Smooth muscle cell of the brain vasculature (primary cell): ENCODE measurements around the gene CLEC3A.
"Not testable (repeated sequence)": the region's sequence is repeated elsewhere in the genome, so short reads cannot be mapped to it uniquely, and the experiment has no call there.

Experiments used
- DNase-seq: peaks from one replicate; pipeline ENCODE4 v3.0.0-alpha.2; 2012; ENCODE audit warnings: low read depth, low spot score

Gene CLEC3A, protein sequence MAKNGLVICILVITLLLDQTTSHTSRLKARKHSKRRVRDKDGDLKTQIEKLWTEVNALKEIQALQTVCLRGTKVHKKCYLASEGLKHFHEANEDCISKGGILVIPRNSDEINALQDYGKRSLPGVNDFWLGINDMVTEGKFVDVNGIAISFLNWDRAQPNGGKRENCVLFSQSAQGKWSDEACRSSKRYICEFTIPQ

DNA sequence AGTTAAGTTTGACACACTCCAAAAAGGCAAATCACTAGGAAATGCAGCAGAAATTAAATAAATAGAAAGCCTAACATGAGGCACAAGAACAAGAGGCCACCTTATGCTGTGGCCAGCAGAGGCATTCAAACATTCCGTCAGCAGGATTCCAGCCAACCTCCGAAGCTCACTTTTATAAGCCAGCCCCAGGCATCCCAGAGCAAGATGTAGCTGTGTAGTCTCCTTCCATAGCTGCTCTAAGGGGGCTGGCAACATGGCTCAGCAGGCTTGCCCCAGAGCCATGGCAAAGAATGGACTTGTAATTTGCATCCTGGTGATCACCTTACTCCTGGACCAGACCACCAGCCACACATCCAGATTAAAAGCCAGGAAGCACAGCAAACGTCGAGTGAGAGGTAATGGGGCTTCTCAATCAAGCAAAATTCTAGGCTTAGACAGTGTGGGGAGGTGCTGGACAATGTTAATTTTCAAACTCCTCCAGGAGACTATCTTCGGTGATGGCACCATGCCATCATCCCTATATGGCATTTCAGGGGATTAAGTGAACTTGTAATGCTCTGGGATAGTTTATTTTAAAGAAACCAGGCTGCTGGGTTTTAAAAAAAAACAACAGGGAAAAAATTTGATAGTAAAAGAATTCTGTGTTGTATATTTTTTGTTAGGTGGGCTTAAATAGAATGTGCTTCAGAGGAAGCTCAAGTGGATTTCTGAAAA, at the start of gene CLEC3A:
Gene CLEC3A (plus strand): TSS at position 202 of the 714 bp plus-strand sequence. CDS start 79 bp downstream, at position 281.
- no peak for DNase-seq

DNA sequence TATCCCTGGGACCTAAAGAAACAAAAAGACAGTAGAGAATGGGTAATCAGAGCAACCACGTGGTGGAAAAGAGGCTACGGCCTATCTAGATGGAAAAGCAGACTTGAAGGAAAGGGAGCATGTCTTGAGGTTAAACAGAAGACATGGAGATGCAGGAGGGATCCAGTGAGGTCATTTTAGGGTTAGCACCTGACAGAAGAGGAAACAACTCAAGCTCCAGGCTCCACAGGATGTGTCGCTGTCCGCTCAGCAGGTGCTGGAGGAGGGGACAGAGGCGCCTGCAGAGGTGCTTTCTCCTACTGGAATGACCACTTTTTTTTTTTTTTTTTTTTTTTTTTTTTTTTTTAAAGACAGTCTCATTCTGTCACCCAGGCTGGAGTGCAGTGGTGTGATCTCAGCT, 47.5 kb upstream of the CLEC3A start:
- DNase-seq, result no peak

DNA sequence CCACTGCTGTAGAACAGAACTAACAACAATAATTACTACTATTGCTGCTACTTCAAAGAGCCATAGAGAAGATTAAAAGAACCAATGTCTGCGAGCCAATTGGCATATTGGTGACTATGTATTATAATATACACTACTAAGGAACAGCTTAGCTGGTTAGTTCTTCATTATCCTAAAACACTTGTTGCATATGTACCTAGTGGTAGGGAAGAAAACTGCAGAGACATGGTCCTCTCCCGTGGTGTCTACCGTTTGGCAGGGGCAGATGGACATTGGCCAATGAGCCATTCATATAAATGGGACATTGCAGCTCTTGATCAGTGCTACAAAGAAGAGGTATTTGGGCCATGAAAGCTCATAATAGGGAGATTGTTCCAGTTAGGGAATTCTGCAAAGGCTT, 46.4 kb upstream of the CLEC3A start:
- no peak for DNase-seq

DNA sequence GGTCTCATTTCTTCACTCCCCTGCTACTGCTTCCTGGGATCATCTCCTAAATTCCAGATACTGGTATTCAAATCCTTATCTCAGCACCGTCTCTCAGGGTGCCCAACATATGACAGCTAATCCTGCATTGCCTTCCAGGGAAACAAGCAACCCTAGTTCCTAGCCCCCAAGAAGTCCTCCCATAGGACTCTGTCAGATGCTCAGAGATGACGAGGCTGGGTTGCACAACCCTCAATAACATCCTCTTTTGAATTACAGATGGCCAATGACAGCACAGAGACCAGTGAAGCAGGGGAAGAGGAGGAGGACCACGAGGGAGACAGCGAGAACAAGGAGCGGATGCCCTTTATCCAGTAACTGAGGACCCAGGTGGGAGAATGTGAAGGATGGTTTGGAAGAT, 45.0 kb upstream of the CLEC3A start:
- no peak for DNase-seq

DNA sequence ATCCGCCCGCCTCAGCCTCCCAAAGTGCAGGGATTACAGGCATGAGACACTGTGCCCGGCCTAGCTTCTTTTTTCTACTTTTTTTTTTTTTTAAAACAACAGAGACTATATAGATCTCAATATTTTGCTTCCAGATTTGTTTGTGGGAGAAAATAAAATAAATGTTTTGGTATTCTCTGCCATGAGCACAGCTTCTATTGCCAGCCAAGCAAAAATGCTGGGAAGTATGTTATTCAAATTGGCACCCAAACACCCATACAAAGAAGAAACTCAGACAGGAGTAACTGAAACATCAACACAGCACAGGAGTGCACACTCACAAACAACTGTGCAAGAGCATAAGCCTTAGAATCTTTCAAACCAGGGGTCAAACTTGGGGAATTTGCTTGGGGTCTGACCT, 37.2 kb upstream of the CLEC3A start:
- DNase-seq, result no peak

DNA sequence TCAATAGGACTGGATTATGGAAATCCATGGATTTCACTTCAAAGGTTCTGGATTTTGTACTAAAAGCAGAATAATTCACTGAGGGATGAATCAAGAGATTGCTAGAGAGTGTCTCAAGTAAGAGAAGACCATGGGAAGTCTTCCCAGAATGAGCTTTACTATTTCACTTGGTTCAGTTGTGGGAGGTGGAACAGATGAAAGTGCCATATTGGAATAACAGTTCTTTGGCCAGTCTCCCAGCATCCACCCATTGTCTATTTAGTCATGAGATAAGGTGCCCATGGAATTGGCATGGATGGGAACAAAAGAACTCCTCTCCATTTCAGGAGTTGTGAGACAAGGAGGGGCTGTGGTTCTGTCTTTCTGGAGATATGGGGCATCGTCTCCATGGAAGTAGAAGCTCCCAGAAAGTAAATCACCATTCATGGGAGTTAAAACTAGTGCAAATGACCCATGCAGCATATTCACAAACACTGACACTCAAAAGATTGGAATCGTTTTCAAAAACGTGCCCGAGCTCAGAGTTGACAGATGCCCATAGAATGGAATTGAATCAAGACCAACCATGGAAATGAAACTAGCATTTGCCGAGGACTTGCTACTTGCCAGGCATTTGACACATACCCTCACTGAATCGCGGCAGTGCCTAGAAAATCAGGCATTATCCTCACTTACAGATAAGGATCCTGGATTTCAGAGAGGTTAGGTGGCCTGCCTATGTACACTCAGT, 36.2 kb upstream of the CLEC3A start:
- DNase-seq, result no peak

DNA sequence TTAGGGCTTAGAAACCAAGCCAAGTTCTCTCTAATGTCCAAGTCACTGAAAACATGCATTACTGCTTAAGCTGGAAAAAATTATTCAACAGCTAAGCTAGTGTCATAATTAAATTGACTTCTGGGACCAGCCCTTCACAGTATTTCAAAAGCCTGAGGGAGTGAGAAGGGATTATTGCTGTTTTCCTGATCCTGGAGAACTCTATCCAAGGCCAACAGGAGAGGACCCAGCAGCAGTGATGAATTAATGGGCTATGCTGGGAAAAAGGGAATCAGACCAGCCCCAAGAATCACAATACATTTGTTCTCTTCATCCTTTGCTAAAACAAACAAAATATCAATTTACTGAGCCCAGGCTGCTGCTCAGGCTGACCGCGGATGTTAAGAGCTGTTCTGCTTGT, 34.5 kb upstream of the CLEC3A start:
- no peak for DNase-seq

DNA sequence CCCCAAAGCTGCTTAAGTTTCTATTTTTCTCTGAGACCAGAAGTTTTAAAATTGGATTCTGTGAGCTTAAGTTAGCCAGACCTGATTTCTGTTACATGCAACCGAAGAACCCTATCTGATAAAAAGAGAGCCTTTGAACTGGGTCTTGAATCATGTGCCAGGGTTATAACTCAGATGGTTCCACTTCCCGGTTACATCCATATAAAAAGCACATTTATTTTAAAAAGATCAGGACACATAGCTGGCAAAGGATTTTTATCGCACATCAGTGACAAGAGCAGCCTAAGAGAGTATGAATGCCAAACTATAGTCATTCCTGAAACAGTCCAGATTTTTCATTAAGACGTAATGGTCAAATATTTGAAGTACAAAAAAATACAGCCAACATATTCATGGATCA, 32.5 kb upstream of the CLEC3A start:
- no peak for DNase-seq

DNA sequence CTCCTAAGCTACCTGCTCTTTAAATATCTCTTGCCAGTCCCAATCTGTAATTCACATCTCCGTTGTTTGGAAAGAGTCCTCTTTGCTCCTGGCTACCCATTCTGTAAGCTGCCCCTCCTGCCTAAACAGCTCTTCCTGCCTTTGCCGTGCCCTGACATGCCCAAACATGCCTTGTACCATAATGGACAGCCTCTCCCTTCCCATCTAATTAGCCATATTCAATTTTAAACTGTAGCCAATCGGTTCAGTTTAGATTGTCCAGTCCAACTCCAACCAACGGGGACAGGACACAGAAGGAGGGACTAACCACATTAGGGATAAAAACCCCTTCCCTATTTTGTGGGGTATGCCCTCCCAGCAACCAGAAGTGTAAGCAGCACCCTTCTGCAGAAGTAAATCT, 30.6 kb upstream of the CLEC3A start:
- no peak for DNase-seq

DNA sequence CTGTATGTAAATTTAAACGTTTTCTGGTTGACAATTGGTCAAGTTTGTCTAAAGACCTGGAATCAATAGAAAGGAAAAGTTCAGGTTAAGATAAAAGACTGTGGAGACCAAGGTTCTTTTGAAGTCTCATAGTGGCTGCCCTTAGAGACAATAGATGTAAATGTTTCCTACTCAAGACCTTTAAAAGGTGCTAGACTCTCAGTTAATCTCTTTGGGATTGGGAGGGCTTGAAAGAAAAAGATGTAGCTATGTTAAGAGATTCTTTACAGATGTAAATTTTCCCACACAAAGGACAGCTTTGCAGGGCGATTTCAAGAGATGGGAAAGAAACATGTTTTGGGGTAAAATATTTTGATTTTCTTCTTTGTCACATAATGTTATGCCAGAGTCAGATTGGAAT, 30.0 kb upstream of the CLEC3A start:
- not testable (repeated sequence) for DNase-seq

DNA sequence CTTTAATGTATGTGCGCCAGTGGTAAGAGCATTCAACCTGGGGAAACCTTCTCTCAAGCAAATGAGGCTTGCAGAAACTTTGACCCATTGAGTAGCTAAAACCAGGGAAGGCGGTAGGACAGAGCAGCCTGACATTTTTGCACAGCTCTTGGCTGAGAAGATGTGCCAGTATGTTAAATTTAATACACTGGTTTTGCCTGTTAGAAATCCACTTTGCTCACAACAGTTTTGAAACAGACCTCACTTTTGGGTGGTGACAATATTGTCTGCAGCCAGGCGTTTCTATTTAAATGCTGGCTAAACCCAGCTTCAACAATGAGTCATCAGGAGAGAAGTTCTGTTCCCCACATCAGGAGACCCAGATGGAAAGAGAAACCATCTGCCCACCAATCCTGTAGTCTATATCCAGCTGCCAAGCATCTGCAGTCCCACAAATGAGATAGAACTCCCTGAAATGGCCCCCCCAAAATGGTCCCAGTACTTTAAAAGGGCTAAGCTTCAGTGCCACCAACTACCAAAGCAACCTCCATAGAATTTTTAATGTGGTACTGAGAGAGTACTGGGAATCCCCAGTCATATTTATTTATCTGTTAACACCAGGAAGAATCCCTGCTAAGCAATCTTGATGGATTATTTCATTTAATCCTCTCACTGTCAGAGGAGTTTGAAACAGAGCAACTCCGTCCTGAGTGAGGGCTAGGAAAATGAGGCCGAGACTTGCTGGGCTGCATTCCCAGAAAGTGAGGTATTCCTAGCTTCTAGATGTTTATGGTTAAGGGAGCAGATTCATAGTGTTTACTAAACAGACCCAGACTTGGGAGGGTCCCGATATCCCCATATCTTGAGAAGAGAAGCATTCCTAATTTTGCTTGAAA, 29.0 kb upstream of the CLEC3A start:
- no peak for DNase-seq

DNA sequence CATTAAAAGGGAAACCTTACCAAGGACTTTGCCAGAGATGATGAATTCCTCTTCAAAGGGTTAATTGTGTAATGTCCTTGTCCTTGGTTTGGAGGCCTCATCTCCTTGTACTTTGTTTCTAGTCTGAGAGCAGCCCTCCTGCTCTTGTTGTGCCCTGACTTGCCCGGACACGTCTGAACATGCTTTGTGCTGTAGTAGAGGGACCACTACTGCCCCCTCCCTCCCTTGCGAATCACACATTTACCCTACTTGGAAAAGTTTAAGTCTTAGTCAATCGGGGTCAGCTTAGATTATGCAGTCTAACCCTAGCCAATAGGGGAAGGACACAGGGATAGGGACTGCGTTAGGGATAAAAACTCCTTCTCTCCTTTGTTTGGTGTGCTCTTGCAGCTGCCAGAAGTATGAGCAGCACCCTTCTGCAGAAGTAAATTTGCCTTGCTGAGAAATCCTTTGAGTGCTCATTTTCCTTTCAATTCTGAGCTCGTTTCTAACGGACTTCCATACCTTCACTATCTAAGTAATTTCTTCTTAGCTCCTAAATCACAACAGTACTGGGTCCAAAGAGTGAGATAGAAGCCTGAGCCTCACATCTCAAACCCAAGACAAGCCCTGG, 26.4 kb upstream of the CLEC3A start:
- DNase-seq, result no peak

DNA sequence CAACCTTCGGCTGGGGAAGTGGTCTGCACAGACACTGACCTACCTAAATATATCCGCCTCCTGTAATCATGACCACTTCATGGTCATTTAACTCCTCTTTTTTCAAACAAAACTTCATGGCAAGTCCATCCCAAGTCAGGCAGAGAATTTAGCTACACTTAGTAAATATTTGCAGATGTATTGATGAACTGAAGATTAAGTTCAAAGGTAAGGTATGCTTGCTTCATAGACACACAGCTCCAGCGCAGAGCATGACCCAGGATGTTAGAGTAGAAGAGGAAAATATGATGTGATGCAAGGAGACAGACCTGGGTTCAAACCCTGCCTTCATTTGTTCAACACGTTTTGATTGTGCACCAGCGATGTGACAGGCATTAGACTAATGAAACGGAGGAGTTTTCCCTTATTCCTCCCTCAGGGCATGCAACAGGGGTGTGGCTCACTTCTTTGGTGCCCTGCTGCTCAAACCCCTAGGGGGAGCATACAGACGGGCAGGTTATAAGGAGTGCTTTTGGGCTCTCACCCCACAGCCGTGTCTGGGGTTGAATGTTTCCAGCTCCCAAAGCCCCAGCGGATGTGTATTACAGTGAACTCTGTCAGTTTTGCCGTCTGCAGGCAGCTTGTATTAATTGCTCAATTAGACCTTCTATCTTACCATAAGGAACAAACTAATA, 23.9 kb upstream of the CLEC3A start:
- no peak for DNase-seq

DNA sequence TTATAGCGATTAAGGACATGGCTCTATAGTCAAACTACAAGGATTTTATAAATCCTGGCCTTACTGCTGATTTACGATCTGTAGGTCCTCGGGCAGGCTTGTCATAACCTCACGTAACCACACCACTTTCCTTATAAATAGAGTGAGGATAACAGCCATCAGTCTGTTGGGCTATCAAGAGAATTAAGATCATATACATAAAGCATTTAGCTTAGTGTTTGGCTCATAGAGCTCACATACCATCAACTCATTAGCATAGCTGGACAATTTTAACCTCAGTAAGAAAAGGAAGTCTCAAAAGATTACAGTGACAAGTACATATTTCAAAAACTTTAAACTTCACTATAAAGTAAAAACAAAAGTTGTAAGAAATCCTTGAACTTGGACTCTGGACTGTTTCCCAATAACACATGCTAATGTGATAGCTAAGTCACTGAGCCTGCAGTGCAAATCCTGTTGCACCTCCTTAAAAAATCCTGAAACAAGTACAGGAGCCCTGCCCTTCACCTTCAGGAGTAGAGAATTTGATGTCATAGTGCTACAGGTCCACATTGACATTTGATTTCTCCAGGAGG, 20.8 kb upstream of the CLEC3A start:
- no peak for DNase-seq

DNA sequence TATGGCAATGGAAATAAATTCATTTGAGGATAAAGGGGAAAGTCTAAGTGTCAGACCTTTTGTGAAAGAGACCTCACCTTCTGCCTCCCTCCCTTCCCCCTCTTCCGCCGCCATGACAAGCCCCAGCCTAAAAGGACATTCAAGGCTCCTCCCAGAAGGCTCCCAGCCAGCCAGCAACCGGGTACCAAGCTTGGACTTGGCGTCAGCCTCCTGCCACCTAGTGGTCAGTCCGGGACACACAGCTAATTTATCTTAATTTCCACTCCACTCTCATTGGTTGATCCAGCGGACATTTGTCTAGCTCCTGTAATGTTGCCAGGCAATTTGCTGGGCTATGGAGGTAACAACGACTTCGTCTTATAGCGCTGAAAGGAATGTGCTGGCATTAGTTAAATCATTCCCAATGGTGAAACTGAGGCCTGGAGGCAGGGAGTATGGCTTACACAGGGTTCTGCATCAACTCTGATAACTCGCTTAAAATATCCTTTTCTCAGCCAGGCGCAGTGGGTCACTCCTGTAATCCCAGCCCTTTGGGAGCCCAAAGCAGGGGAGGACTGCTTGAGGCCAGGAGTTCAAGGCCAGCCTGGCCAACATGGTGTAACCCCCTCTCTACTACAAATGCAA, 19.3 kb upstream of the CLEC3A start:
- peak; percentile 47 for DNase-seq

DNA sequence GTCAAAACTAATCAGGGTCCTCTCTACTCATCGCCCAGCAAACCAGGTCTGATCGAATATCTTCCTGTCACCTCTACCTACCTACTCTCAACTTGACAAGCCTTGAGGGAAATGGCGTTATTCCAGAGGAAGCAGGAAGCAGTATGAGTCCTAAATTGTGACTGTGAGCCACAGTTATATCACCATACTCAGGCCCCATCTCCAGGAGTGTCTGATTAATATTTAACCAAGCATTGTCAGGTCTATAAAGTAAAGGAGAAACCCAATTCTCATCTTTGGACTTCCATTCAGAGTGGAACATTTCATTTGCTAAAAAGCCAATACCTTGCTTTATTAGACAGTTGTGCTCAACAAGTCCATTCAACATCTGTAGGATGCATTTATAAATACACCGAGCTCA, 17.8 kb upstream of the CLEC3A start:
- DNase-seq, result no peak

DNA sequence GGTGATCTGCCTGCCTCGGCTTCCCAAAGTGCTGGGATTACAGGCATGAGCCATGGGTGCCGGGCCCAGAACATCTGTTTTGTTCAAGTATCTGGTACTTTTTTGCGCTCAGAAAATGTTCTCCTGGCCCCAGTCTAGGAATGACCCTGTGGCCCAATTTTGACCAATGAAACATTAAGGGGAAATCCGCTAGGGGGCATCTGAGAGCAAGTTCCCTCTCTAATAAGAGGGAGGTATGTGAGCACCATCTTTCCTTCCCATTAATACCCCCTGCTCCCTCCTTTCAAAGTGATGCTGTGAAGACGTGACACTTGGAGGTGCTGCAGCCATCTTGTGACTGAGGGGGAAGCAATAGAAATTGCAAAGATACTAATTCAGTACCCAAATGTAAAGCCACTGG, 16.5 kb upstream of the CLEC3A start:
- DNase-seq, result no peak

DNA sequence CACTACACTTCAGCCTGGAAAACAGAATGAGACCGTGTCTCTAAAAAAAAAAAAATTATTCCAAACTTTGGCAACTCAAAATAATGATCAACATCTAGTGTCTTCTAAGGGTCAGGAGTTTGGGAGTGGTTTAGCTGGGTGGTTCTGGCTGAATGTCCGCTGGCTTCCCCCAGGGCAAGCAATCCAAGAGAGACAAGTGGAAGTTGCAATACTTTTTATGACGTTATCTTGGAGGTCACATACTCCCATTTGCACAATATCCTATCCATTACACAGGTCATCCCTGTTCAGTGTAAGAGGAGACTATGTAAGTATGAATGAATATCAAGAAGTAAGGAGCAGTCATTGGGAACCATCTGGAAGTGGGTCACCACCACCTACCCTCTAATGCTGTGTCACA, 15.2 kb upstream of the CLEC3A start:
- no peak for DNase-seq

DNA sequence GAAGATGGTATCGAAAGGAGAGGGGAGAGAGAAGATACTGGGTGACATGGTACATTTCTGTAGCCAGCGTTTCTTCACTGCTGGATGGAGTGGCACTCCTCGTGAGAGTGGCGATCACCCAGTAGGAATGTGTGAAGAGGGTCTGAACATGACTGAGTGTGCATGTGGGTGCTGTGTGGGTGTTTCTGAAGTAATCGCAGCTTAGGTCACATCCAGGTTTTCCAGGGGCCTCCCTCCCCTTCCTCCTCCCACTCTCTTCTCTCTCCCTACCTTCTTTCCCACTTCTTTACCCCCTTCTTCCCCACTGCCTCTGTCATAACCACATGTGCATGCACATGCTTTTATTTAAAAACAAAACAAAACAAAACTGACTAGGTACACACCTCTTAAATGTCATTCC, 1.8 kb downstream of the CLEC3A start:
- no peak for DNase-seq

DNA sequence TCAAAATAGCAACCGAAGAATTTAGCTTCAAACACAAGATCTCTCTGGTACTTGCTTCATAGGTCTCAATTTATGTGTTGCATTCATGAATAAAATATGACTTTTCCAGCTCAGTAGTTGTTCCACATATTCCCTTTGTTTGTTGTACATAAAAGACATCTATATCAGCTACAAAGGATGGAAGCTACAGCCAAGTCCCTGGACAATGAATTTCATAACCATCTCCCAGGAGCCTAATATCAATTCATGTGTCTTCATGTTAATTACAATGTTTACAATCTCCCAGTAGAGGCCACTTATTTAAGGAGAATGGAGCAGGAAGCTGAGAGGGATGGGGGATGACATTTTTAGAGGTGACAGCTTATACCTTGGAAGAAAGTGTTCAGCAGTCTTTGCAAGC, 3.3 kb downstream of the CLEC3A start:
- DNase-seq, result no peak
